Stomach (tissue), 9 donors: ENCODE measurements around the gene PARD6A. TPM values are rescaled to one million over a fixed set of nuclear protein-coding genes. Genes with fewer than 3 reads are reported as not detected.

Source experiments
- DNase-seq, 2 donors: peaks; one replicate each; pipeline versions ENCODE4 v3.0.0 to v3.0.0-alpha.2; 2013 to 2019
- H3K27ac ChIP-seq, 5 donors: fragments of 200-600 bp in 4 of 5; sonication (generic) in 4 of 5; one replicate each; pipeline ENCODE4 v1.5.1; 2013 to 2019; ENCODE audit warnings: mild to moderate bottlenecking in 1 of 5, moderate library complexity in 1 of 5
- H3K27me3 ChIP-seq, 3 donors: fragments of 200-600 bp; sonication (generic); one replicate each; pipeline ENCODE4 v1.5.1; 2017 to 2019; ENCODE audit warnings: mixed run types in 1 of 3
- H3K36me3 ChIP-seq, 4 donors: fragments of 200-600 bp; sonication (generic); 1 replicate in 3 of 4; 2 replicates in 1 of 4; pipeline ENCODE4 v1.5.1; 2016 to 2019
- H3K4me1 ChIP-seq, 4 donors: fragments of 200-600 bp; sonication (generic); one replicate each; pipeline ENCODE4 v1.5.1; 2016 to 2019
- H3K4me3 ChIP-seq, 4 donors: fragments of 200-600 bp; sonication (generic) in 3 of 4; one replicate each; pipeline ENCODE4 v1.5.1; 2016 to 2019; ENCODE audit warnings: mild to moderate bottlenecking in 1 of 4
- H3K9me3 ChIP-seq, 4 donors: fragments of 200-600 bp; sonication (generic); one replicate each; pipeline ENCODE4 v1.5.1; 2016 to 2019
- CTCF ChIP-seq, 7 experiments: fragments of 450-650 bp in 4 of 7; fragments of 200-600 bp in 3 of 7; sonication (generic) in 3 of 7; IDR thresholded peaks; one replicate each; pipeline ENCODE4 v1.5.1; 2016 to 2019; ENCODE audit warnings: antibody characterized with exemption in 7 of 7, control low read depth in 2 of 7, mild to moderate bottlenecking in 1 of 7
- EP300 ChIP-seq: sonication (generic); formaldehyde crosslinking; IDR thresholded peaks from one replicate; pipeline ENCODE4 v1.6.1; 2017; ENCODE audit warnings: antibody characterized with exemption
- POLR2A ChIP-seq, 4 donors: fragments of 450-650 bp; IDR thresholded peaks; one replicate each; pipeline ENCODE4 v1.6.1; 2016; ENCODE audit warnings: antibody characterized with exemption in 4 of 4, control low read depth in 2 of 4, mild to moderate bottlenecking in 1 of 4, moderate library complexity in 1 of 4
- POLR2AphosphoS5 ChIP-seq, 3 donors: sonication (generic); formaldehyde crosslinking; IDR thresholded peaks; one replicate each; pipeline ENCODE4 v1.6.1; 2016; ENCODE audit warnings: antibody characterized with exemption in 3 of 3
- WGBS, 5 donors: extraction: QIAGEN DNeasy Blood & Tissue Kit in 3 of 5; methylation state at CpG; one replicate each; pipeline versions ENCODE4 v1.1.5 to v1.1.7; 2013 to 2018; 5-methylcytosine and 5-hydroxymethylcytosine counted together
- intact Hi-C: fragments of 100-400 bp; cut with DNase I; formaldehyde crosslinking; loops from one replicate; pipeline ENCODE4 v1.15.1; 2023; ENCODE audit warnings: low total_unique reads
- polyA plus RNA-seq, 3 donors: library from polyadenylated mRNA; stranded (reverse); fragments of 200-250 nt; gene quantifications; one replicate each; pipeline ENCODE4 v1.2.3, GENCODE V29; 2013
- total RNA-seq, 5 donors: library from RNA; depleted of rRNA; stranded (reverse); fragments of >200 nt; gene quantifications; one replicate each; pipeline versions ENCODE4 v1.1.0 to v1.2.3, GENCODE V29; 2014 to 2016
- donor health status: healthy with polysubstance abuse.
- donor health status: Bipolar disorder and iron deficiency.
- donor health status: healthy.

The PARD6A gene
- total and polyA plus RNA-seq, 8 donors = 1.1 to 56.7 (median 7.1) TPM

- no peaks in the 10 kb centered on the region for H3K9me3 ChIP-seq
- WGBS, 5 donors = 23 to 39% (median 28%) methylated on average over 45 to 65 of the region's 65 CpGs
- intact Hi-C loops = no loop called here
- peaks cover 22 to 95% (median 77%) of the 10 kb centered on the region in 3 donors for H3K27me3 ChIP-seq
- peak in 1 of 2 donors; percentile 22 for DNase-seq
- H3K36me3 ChIP-seq = no peaks in the 10 kb centered on the region
- H3K4me1 ChIP-seq = peaks cover 19 to 49% (median 33%) of the 10 kb centered on the region in 4 donors
- no peak for TF ChIP-seq POLR2A (IDR thresholded peaks at IDR 0.05)
- no peak for TF ChIP-seq CTCF (IDR thresholded peaks at IDR 0.05)
- TF ChIP-seq EP300 = no peak
- no peak for TF ChIP-seq POLR2AphosphoS5 (IDR thresholded peaks at IDR 0.05)
- H3K4me3 ChIP-seq = no peak overlapping the region
- no peak overlapping the region for H3K27ac ChIP-seq
Observed at GRCh38 chr16:67648088-67648763, 12.5 kb upstream of the PARD6A start.

GRCh38 chr16:67648764-67649407, 11.9 kb upstream of the PARD6A start:
- TF ChIP-seq EP300 = no peak
- TF ChIP-seq POLR2A (IDR thresholded peaks at IDR 0.05) = no peak
- TF ChIP-seq CTCF (IDR thresholded peaks at IDR 0.05) = no peak
- no peak for TF ChIP-seq POLR2AphosphoS5 (IDR thresholded peaks at IDR 0.05)
- H3K27ac ChIP-seq = no peak overlapping the region
- no peaks in the 10 kb centered on the region for H3K36me3 ChIP-seq
- intact Hi-C loops = no loop called here
- DNase-seq = no peak
- no peaks in the 10 kb centered on the region for H3K9me3 ChIP-seq
- H3K27me3 ChIP-seq = peaks cover 29 to 100% (median 83%) of the 10 kb centered on the region in 3 donors
- 35 to 55% (median 48%) methylated on average over 18 to 35 of the region's 35 CpGs for WGBS, 5 donors
- no peak overlapping the region for H3K4me3 ChIP-seq
- H3K4me1 ChIP-seq = peaks cover 26 to 55% (median 40%) of the 10 kb centered on the region in 4 donors

- H3K4me3 ChIP-seq = peak overlapping the region in 1 of 4 donors; percentile 6
- peaks cover 26 to 55% (median 40%) of the 10 kb centered on the region in 4 donors for H3K4me1 ChIP-seq
- no peaks in the 10 kb centered on the region for H3K9me3 ChIP-seq
- no peak overlapping the region for H3K27ac ChIP-seq
- peak in 1 of 2 donors; percentile 66 for DNase-seq
- peaks cover 31 to 100% (median 87%) of the 10 kb centered on the region in 3 donors for H3K27me3 ChIP-seq
- intact Hi-C loops = no loop called here
- H3K36me3 ChIP-seq = no peaks in the 10 kb centered on the region
- WGBS, 5 donors = 11 to 39% (median 25%) methylated on average over 23 to 34 of the region's 34 CpGs
- TF ChIP-seq POLR2A (IDR thresholded peaks at IDR 0.05) (no peak), EP300 (no peak)
Observed at GRCh38 chr16:67649494-67649931, 11.2 kb upstream of the PARD6A start.

GRCh38 chr16:67650023-67650422, 10.7 kb upstream of the PARD6A start:
- H3K27me3 ChIP-seq = peaks cover 30 to 100% (median 87%) of the 10 kb centered on the region in 3 donors
- H3K4me1 ChIP-seq = peaks cover 21 to 50% (median 35%) of the 10 kb centered on the region in 4 donors
- H3K4me3 ChIP-seq = peak overlapping the region in 1 of 4 donors; percentile 6
- no peak for TF ChIP-seq POLR2AphosphoS5 (IDR thresholded peaks at IDR 0.05)
- no peak for TF ChIP-seq POLR2A (IDR thresholded peaks at IDR 0.05)
- no peak for TF ChIP-seq EP300
- 56 to 72% (median 63%) methylated on average over 8 of the region's 8 CpGs for WGBS, 5 donors
- DNase-seq = no peak
- no peaks in the 10 kb centered on the region for H3K9me3 ChIP-seq
- no peaks in the 10 kb centered on the region for H3K36me3 ChIP-seq
- H3K27ac ChIP-seq = no peak overlapping the region
- intact Hi-C loops = no loop called here

- 91 to 100% (median 92%) methylated on average over 2 to 7 of the region's 7 CpGs for WGBS, 5 donors
- H3K4me3 ChIP-seq = no peak overlapping the region
- intact Hi-C loops = no loop called here
- peaks cover 18 to 39% (median 30%) of the 10 kb centered on the region in 4 donors for H3K4me1 ChIP-seq
- TF ChIP-seq POLR2A (IDR thresholded peaks at IDR 0.05) (no peak), EP300 (no peak), CTCF (IDR thresholded peaks at IDR 0.05) (no peak), POLR2AphosphoS5 (IDR thresholded peaks at IDR 0.05) (no peak)
- no peak for DNase-seq
- H3K27me3 ChIP-seq = peaks cover 28 to 94% (median 77%) of the 10 kb centered on the region in 3 donors
- no peaks in the 10 kb centered on the region for H3K9me3 ChIP-seq
- H3K27ac ChIP-seq = no peak overlapping the region
- H3K36me3 ChIP-seq = no peaks in the 10 kb centered on the region
Observed at GRCh38 chr16:67651039-67651438, 9.7 kb upstream of the PARD6A start.
